Activated T-cell treated with anti-CD3 and anti-CD28 coated beads for 48 hours (primary cell): ENCODE results near the gene CCDC148.
"Not testable (repeated sequence)": the region's sequence is repeated elsewhere in the genome, so short reads cannot be mapped to it uniquely, and the experiment has no call there.

Experiments used
- DNase-seq: peaks from one replicate; pipeline ENCODE4 v3.0.0-alpha.2; 2020; ENCODE audit warnings: low read depth

The CCDC148 gene

DNA sequence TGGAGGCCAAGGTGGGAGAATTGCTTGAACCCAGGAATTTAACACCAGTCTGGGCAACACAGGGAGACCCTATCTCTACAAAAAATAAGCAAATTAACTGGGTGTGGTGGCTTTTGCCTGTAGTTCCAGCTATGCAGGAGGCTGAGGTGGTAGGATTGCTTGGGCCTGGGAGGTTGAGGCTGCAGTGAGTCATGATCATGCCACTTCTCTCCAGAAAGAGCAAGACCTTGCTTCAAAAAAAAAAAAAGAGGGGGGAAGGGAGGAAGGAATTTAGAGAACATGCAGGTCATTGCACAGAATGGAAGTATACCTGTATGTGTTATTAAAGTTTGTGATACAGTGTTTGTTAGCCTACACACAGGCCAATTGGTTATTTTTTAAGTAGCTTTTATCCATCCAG is 26.0 kb upstream of the CCDC148 start:
- no peak for DNase-seq

DNA sequence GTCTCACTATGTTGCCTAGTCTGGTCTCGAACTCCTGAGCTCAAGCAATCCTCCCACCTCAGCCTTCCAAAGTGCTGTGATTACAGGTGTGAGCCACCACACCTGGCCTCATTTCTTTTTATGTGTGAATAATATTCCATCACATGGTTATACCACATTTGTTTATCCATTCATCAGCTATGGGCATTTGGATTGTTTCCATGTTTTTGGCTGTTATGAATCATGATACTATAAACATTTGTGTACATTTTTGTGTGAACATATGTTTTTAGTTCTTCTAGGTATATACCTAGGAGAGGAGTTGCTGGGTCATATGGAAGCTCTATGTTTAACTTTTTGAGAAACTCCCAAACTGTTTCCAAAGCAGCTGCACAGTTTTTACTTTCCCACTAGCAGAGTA is 24.6 kb upstream of the CCDC148 start:
- no peak for DNase-seq

DNA sequence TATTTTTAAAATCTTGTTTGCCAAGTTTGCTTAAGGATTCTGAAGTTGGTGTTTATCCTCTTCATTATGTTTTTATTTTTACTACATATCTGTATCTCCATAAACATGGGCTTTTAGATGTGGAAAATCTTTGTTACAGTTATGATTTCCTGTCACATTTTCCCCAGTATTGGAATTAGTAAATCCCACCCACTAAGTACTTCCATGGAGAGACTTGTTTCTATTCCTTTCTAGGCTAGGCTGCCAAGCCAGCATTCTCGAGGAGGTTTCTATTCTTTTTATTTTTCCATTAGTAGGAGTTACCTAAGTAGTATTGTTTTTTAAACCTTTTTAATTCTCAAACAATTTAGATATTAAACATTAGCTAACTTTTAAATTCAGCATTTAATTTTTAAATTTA is 22.3 kb upstream of the CCDC148 start:
- DNase-seq, result no peak

DNA sequence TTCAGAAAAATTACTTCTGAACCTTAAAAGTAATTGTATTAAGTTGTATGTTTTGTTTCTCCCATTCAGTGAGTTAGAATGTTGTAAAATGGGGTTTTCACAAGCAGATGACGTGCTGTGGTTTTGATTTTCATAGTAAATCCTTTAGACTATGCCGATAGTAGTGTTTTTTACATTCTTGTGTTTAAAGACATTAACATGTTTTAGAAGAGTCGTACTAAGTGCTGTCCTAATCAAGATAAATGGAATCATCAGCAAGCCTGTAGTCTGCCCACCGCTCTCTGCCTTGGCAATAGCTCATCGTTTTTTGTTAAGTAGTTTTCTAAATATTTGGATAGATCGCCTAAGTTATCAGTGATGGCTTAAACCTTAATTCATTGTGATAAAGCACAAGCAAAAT is 21.7 kb upstream of the CCDC148 start:
- DNase-seq, result no peak

DNA sequence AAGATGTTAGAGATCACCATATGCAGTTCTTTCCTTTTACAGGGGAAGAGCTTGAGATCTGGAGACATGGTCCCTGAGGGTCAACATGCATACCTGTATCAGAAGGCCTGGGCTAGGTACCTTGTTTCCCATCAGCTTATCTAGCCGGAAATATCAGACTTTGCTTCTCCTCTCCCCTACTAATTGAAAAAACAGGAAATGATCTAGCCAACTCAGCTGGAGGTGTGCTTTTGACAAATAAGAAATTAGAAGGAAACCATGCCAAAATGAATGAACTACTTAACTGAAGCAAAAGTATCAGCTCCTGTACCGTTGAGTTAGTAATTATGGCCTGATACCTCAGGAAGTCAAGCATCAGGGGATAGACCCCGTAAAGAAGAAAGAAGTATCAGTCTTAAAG is 20.6 kb upstream of the CCDC148 start:
- no peak for DNase-seq

DNA sequence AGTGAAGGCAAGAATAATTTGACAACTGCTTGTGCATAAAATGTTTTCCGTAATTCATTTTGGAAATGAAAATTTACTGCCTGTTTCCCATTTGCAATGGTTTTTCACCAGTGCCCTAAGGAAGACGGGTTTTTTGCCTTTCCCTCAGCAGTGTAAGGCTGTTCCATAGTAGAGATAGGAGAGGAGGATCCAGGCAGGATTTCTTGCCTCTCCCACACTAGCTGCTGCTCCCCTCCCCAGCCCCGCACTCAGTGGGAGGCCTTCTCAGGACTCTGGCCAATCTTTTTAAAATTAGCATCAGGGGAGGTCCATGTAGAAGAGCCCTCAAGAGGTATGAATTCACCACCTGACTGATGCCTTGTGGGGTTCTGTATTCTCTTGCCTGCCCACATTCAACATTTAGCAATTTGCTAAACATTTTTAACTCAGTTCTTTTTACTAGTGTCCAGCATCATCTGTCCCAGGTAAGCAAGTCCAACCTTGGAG is 18.0 kb upstream of the CCDC148 start:
- not testable (repeated sequence) for DNase-seq

DNA sequence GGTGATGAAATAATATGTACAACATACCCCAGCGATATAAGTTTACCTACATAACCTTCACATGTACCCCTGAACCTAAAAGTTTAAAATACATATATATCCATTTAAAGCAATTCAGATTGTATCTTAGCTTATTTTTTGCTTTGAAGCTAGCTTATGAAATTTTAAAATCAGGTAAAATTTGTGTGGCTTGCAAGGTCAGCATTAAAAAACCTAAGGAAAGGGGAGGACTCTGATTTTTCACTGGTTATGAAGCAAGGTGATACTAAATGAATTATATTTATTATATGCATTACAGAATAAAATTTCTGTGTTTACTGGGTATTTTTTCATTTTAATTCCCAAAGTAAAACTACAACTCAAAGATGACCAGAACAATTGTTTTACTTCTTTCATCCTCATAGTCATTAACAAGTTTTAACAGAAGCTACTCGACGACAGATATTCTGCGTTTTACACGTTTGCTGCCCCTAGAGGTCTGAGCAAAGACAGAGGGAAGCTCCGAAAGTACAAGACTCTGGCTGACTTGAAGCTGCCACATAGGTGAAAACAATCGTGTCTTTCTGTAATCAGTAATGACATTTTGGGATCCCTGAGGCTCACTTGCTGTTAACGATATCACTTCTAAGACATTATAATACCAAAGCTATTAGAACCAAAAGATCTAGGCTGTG is 17.3 kb upstream of the CCDC148 start:
- no peak for DNase-seq

DNA sequence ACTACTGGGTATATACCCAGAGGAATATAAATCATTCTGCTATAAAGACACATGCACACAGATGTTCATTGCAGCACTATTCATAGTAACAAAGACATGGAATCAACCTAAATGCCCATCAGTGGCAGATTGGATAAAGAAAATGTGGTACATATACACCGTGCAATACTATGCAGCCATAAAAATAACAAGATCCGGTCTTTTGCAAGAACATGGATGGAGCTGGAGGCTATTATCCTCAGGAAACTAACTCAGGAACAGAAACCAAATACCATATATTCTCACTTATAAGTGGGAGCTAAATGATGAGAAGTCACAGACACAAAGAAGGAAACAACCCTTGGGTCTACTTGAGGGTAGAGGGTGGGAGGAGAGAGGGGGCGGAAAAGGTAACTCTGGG is 16.7 kb upstream of the CCDC148 start:
- not testable (repeated sequence) for DNase-seq

DNA sequence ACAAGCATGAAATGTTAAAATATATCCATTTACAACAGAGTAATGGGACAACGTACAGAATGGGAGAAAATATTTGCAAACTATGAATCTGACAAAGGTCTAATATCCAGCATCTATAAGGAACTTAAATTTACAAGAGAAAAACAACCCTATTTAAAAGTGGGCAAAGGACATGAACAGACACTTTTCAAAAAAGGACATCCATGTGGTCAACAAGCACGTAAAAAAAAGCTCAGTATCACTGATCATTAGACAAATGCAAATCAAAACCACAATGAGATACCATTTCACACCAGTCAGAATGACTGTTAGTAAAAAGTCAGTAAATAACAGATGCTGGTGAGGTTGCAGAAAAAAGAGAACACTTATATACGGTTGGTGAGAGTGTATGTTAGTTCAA is 16.3 kb upstream of the CCDC148 start:
- DNase-seq, result not testable (repeated sequence)

DNA sequence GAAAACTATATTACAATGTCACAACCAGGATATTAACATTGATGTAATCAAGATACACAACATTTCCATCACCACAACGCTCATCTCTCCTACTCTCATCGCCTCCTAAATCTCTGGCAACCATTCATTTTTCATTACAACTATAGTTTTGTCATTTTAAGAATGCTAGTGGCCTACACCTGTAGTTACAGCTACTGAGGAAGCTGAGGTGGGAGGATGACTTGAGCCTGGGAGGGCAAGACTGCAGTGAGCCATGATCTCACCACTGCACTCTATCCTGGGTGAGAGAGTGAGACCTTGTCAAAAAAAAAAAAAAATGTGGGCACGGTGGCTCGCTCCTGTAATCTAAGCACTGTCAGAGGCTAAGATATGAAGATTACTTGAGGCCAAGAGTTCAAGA is 10.7 kb upstream of the CCDC148 start:
- no peak for DNase-seq

DNA sequence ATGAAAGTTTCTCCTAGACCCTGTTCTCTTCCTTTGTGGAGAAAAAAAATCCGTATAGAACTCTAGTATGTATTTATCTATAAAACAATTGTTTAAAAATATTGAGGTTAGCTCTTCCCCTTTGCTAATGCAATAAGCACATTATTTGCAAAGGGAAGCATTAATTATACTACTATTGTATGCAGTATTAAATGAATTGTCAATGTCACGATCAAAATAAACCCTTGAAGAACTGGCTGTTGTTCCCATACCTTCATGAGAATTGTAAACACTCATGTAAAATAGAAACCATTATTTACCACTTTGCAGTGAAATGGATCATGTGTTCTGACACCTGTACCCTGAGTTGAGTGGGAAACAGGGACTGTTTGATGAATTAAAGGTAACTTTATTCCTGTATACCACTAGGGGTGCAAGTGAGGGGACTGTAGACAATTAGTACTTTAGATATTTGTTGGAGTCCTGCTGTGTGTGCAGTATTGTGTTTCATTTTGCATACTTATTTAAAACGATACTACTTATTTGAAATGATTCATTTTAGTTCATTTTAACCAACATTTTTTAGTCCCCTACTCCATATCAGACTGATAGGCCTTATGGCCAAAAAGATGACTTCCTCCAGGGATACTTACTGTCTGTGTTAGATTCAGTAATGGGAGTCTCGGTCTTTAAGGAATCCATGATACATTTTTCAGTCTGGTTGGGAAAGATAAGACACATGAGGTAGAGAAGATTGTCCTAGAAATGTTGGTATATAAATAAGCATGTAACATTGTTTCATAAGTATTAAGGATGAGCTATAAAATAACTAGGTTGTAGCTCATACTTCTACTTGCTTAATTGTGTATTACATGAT is 8.1 kb upstream of the CCDC148 start:
- no peak for DNase-seq

DNA sequence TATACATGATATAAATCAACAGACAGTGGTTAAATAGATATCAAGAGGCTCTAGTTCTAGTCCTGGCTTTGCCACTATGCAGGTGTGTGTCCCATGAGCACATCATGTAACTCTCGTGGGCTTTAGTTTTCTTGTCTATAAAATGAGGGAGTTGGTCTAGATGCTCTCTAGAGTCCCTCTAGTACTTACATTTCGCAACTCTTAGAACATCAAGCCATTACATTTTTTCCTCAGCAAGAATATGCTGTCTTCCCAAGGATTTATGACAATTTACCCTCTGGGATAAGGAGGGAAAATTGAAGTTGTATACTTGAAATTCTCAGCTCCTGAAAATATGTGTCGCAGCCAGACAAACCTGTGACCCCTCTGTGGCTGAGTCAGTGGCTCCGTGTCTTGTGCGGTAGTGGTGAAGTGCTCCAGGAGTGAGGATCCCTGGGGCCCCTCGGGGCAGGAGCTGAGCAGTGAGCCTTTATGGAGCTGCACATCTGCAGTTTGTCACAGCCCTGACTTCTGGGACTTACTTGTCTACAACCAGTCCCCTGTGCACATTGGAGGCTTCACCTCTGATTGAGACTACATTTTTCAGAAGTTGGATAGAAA is 7.0 kb upstream of the CCDC148 start:
- DNase-seq, result no peak

DNA sequence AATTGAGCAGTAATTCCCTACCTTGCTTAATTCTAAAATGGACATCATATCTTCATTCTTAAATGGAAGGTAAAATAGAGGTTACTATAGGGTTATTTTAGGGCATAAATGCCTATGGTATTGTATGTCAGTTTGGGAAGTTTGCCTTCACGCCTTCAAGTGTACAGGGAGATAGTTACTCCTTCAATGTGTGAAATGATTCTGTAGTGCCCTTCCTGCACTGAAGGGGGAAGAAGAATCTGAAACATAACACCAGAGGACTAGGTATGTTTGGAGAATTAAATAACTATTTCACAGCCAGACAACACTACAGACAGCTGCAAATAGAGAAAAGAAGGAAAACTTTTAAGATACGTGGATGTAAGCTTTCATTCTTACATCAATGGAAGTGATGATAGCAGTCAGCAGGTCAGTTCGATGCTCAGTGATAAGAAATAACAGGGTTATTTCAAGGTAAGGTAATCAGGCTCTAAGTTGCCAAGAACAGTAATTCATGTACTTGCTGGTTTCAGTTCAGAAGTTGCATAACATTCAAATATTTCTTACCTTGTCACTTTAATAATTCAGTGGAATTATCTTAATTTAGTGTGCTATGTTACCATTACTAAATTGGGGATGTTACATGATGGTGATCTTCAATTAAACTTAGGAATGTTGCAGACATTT is 4.2 kb upstream of the CCDC148 start:
- DNase-seq, result no peak

DNA sequence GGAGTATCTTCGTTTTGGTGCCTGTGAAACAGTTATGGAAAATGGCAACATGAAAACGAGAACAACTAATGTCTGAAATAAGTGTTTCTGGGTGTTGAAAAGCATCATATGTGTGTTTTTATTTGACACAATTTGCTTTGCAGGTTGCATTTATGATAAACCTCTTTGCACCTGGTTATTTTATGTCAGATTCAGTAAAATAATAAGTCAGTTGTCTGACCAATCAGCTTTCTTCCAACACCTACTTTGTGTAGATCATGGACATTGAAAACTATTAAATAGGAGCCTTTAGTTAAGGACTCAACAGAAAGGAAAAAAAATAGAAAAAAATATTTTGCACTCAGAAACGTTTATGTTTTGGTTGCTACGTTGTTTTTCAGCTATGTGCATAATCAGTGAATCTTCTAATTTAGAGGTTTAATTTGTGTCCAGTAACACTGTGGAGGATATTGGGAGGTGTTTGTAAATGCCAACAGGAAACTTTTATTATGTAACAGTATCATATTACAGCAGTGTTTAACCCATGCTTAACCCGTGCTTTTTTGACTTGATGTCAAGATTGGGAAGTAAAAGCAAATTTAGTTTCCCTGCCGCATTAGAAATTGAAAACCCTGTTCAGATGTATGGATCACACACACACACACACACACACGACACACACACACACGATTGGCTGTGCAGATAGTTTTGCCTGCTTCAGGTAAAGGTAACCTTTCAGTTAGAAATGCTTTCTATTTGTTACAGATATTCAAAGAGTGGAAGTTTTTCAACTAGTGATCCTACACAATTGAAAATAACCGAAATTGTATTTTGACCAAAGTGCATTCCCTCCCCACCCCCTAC is 2.8 kb upstream of the CCDC148 start:
- no peak for DNase-seq

DNA sequence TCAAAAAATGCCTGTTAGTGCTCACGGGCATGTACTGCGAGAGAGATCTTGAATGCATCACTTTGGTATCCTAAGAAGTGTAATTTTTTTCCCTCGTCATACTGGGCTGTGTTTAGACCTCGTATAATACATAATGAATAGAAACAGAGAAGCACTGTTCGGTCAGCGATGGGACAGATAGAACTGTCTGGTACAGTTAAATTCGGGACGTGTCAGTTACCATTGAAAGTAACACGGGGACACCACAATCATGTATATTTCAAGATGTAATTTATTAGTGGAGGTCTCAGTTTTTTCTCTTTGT is 2.0 kb upstream of the CCDC148 start:
- DNase-seq, result no peak

DNA sequence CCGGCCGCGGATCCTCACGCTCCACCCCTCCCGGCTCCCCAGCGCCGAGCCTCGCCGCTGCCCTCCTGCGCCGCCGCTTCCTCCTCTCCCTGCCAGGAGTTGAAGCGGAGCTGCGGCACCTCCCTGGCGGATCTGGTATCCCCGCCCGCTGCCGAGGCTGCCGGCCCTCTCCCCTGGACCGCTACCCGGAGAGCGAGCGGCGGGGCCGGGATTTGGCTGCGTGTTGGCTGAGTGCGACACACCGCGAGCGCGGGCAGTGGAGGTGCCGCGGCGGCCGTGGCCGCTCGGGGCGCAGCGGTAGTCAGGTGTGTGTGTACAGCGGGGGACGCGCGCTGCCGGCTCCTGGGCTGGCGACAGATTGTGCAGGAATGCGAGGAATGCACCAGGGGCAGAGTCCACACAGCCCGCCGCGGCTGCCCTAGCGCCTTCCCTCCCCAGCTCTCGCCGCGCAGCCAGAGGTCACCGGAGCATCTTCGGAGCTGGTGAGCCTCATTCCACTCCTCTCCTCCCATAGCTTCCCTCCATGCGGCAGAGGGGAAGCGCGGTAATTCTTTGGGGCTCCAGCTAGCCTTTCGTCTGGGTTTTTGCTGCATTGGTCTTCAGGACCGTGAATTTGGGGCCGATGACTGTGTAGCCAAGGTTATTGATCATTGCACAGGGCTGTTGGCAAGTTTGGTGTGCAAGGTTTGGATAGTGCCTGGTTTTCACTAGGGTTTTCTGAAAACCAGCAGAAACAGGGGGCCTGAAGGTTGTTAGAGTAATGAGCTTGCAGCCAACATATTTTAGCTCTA is 1.5 kb upstream of the CCDC148 start:
- peak; percentile 52 for DNase-seq

DNA sequence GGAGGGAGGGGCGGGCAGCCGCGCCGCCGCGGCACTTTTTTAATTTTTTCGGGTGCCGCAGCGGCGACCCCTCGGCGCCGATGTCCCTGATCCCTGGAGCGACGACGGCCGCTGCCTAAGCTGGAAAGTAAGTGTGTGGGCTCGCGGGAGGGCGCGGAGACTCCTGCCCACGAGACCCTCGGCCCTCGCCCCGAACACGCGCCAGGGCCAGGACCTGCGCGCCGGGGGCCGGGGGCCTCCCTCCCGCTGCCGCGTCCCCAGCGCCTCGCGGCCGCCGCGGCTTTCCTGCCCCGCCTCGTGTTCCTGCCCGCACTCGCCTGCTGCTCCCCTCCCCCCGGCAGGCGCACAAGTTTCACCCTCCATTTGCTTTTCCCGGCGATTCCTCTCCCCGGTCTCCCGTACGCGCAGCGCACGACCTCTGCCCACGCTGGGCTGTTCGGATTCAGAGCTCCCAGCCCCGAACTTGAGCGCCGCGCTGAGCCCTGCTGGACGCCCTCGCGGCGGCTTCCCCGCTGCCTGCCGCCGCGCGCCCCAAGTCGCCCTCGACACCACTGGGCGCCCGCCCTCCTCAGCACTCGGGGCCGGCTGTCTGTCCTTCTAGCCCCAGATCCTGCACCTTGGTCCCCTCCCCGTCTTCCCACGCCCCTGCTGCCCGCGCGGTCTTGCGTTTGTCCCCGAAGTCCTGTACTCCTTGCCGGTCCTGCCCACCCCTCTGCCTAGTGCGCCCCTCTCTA is 706 bp upstream of the CCDC148 start:
- peak; percentile 54 for DNase-seq

DNA sequence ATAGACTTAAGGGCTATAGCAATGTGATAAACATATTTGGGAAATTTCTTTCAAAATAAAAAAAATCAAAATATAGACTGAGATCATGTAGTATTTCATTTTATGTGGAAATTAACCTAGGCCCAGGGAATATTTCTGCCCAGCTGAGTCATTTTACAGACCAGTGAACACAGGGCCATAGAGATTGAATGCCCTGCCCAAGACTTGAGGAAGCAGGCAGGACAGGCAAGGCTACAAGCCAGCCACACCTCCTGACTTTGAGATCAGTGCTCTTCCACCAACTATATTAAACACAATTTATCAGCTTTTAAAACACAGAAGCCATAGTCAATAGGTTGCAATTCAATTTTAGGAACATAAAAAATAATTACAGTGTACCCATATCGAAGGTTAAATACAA is 12.9 kb downstream of the CCDC148 start:
- no peak for DNase-seq

DNA sequence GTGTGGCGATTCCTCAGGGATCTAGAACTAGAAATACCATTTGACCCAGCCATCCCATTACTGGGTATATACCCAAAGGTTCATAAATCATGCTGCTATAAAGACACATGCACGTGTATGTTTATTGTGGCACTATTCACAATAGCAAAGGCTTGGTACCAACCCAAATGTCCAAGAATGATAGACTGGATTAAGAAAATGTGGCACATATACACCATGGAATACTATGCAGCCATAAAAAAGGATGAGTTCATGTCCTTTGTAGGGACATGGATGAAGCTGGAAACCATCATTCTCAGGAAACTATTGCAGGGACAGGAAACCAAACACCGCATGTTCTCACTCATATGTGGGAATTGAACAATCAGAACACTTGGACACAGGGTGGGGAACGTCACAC is 17.5 kb downstream of the CCDC148 start:
- DNase-seq, result not testable (repeated sequence)

DNA sequence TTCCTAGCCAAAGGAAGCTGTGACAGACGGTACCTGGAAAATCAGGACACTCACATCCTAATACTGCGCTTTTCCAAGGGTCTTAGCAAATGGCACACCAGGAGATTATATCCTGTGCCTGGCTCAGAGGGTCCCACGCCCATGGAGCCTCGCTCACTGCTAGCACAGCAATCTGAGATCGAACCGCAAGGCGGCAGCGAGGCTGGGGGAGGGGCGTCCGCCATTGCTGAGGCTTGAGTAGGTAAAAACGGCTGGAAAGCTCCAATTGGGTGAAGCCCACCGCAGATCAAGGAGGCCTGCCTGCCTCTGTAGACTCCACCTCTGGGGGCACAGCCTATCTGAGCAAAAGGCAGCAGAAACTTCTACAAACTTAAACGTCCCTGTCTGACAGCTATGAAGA is 22.8 kb downstream of the CCDC148 start:
- DNase-seq, result not testable (repeated sequence)
